OCI-LY1 (cell line): ENCODE data around the gene GSTM1.

Experiments
- H2AFZ ChIP-seq: fragments of 200-600 bp; sonication (generic), shearing (Covaris generic); 2 replicates; pipeline ENCODE4 v1.6.0; 2014; ENCODE audit warnings: antibody characterized with exemption, mild to moderate bottlenecking, low read length
- H3F3A ChIP-seq: fragments of 200-600 bp; sonication (generic), shearing (Covaris generic); 2 replicates; pipeline ENCODE4 v1.6.0; 2014; ENCODE audit warnings: mild to moderate bottlenecking, antibody characterized with exemption, low read length, moderate library complexity; ENCODE audit not compliant: insufficient read depth
- H3K27ac ChIP-seq: fragments of 200-600 bp; sonication (generic); 2 replicates; pipeline ENCODE4 v1.5.1; 2014; ENCODE audit warnings: low read length, mixed run types, mild to moderate bottlenecking, low read depth; ENCODE audit not compliant: poor library complexity, severe bottlenecking
- H3K27me3 ChIP-seq: fragments of 200-600 bp; sonication (generic); 2 replicates; pipeline ENCODE4 v1.6.0; 2014; ENCODE audit warnings: antibody characterized with exemption, mild to moderate bottlenecking, low read length, moderate library complexity; ENCODE audit not compliant: insufficient read depth
- H3K36me3 ChIP-seq: fragments of 200-600 bp; sonication (generic); 2 replicates; pipeline ENCODE4 v1.6.1; 2014; ENCODE audit warnings: mild to moderate bottlenecking, antibody characterized with exemption, low read length, moderate library complexity, mixed read lengths; ENCODE audit not compliant: insufficient read depth
- H3K4me1 ChIP-seq: fragments of 200-600 bp; sonication (generic); 2 replicates; pipeline ENCODE4 v1.5.1; 2014; ENCODE audit warnings: mild to moderate bottlenecking, low read length, moderate library complexity; ENCODE audit not compliant: insufficient read depth, severe bottlenecking
- H3K4me2 ChIP-seq: fragments of 200-600 bp; sonication (generic), shearing (Covaris generic); 2 replicates; pipeline ENCODE4 v1.6.1; 2014; ENCODE audit warnings: low read length
- H3K4me3 ChIP-seq: fragments of 200-600 bp; sonication (generic); 2 replicates; pipeline ENCODE4 v1.5.1; 2014; ENCODE audit warnings: low read length, low read depth, mild to moderate bottlenecking, mixed read lengths; ENCODE audit not compliant: poor library complexity, severe bottlenecking
- H3K79me2 ChIP-seq: fragments of 200-600 bp; shearing (Covaris generic); 2 replicates; pipeline ENCODE4 v1.6.1; 2016; ENCODE audit warnings: mixed run types, low read length, mixed read lengths; ENCODE audit not compliant: insufficient read depth
- H3K9ac ChIP-seq: fragments of 200-600 bp; sonication (generic), shearing (Covaris generic); 2 replicates; pipeline ENCODE4 v1.6.1; 2014; ENCODE audit warnings: mild to moderate bottlenecking, low read length, mixed read lengths
- H3K9me2 ChIP-seq: fragments of 200-600 bp; sonication (generic), shearing (Covaris generic); 2 replicates; pipeline ENCODE4 v1.6.1; 2014; ENCODE audit warnings: low read depth, mild to moderate bottlenecking, low read length, mixed read lengths
- H3K9me3 ChIP-seq: fragments of 200-600 bp; shearing (Covaris generic); 2 replicates; pipeline ENCODE4 v1.6.1; 2014; ENCODE audit warnings: low read length, mixed read lengths
- H4K20me1 ChIP-seq: fragments of 200-600 bp; sonication (generic), shearing (Covaris generic); 2 replicates; pipeline ENCODE4 v1.6.0; 2016; ENCODE audit warnings: mild to moderate bottlenecking, low read length; ENCODE audit not compliant: insufficient read depth
- CTCF ChIP-seq: fragments of 200-600 bp; sonication (generic), shearing (Covaris generic); IDR thresholded peaks from 2 replicates; pipeline ENCODE4 v1.5.1; 2017; ENCODE audit warnings: mild to moderate bottlenecking, antibody characterized with exemption, low read length, moderate library complexity, mixed read lengths
- EZH2 ChIP-seq: fragments of 200-600 bp; sonication (generic), shearing (Covaris generic); IDR thresholded peaks from 2 replicates; pipeline ENCODE4 v1.8.0; 2017; ENCODE audit warnings: borderline replicate concordance, mixed run types, mild to moderate bottlenecking, antibody characterized with exemption, low read length, moderate library complexity, mixed read lengths

Gene GSTM1

GRCh38 chr1:109642626-109643025, 45.0 kb upstream of the GSTM1 start:
- Histone ChIP-seq H3K4me3 (no peak overlapping the region), H3K9me3 (no peaks in the 10 kb centered on the region), H3K27ac (no peak overlapping the region), H3K9me2 (no peaks in the 10 kb centered on the region), H3K27me3 (no peaks in the 10 kb centered on the region), H3K4me1 (no peaks in the 10 kb centered on the region), H3K4me2 (no peak overlapping the region), H3K9ac (no peak overlapping the region), H3K36me3 (no peaks in the 10 kb centered on the region), H4K20me1 (no peaks in the 10 kb centered on the region), H2AFZ (no peak overlapping the region), H3K79me2 (no peaks in the 10 kb centered on the region), H3F3A (no peaks in the 10 kb centered on the region)
- TF ChIP-seq CTCF (no peak), EZH2 (no peak)

- no peak overlapping the region for H3K4me3 ChIP-seq
- H3K79me2 ChIP-seq = no peaks in the 10 kb centered on the region
- no peak overlapping the region; the same call in 1 of the 2 replicates for H3K4me2 ChIP-seq
- TF ChIP-seq CTCF = peak; percentile 85
- TF ChIP-seq EZH2 = no peak
- H3K27ac ChIP-seq = no peak overlapping the region
- H3K9me3 ChIP-seq = no peaks in the 10 kb centered on the region
- H3K9ac ChIP-seq = no peak overlapping the region
- no peaks in the 10 kb centered on the region for H3K36me3 ChIP-seq
- H4K20me1 ChIP-seq = no peaks in the 10 kb centered on the region
- H3F3A ChIP-seq = no peaks in the 10 kb centered on the region
- H3K27me3 ChIP-seq = no peaks in the 10 kb centered on the region
- H3K9me2 ChIP-seq = no peaks in the 10 kb centered on the region
- H3K4me1 ChIP-seq = no peaks in the 10 kb centered on the region
- H2AFZ ChIP-seq = no peak overlapping the region
Measured at GRCh38 chr1:109643385-109644230, 44.0 kb upstream of the GSTM1 start.

GRCh38 chr1:109644670-109645069, 42.9 kb upstream of the GSTM1 start:
- Histone ChIP-seq H3K36me3 (no peaks in the 10 kb centered on the region), H3K4me1 (peaks cover 6% of the 10 kb centered on the region), H3F3A (no peaks in the 10 kb centered on the region), H3K9me2 (no peaks in the 10 kb centered on the region), H3K9ac (no peak overlapping the region), H3K4me2 (no peak overlapping the region), H3K4me3 (no peak overlapping the region), H3K9me3 (no peaks in the 10 kb centered on the region), H3K27ac (no peak overlapping the region), H3K79me2 (no peaks in the 10 kb centered on the region), H3K27me3 (no peaks in the 10 kb centered on the region), H4K20me1 (no peaks in the 10 kb centered on the region), H2AFZ (no peak overlapping the region)
- no peak for TF ChIP-seq EZH2
- TF ChIP-seq CTCF = no peak
